GM18519 (cell line): ENCODE measurements around the gene USH2A.

Source experiments
- ATAC-seq: cut with Tn5 transposase; IDR thresholded peaks from one replicate; pipeline ENCODE4 v1.9.1; 2021; ENCODE audit warnings: mild to moderate bottlenecking, moderate library complexity; ENCODE audit not compliant: unreplicated experiment, low FRiP score

USH2A gene

DNA sequence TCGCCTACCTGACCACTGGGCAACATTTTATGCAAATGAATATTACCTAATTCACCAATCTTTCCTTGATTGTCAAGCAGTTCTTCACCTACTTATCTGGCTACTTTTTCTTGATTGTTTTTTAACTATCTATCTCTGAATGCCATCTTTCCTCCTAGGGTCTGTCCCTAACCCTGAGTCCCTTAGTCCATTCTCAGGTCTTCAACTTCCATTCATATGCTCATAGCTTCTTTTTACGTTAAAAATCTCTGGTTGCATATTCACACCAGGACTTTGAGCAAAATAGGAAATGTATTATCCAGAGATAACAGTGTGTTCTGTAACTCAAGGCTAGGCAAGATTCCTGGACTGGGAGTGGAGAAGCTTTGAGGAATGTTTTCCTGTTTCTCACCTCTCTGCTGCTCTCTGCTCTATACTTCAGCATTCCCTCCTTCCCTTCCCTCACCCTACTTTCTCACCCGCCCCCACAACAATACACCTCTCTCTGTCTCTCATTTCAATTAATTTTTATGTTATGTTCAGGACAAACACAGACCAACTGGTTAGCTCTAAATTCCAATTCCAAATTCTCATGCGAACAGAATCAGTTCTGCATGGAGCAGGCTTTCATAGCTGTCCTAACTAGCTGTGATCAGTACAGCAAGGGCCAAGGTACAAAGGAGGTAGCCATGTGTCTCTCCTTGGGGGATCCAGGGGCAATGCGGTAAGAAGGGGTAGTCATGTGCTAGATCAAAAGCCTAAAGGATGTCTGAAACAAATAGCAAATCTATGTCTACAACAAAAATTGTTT, 278.4 kb downstream of the USH2A start:
- no peak for ATAC-seq

DNA sequence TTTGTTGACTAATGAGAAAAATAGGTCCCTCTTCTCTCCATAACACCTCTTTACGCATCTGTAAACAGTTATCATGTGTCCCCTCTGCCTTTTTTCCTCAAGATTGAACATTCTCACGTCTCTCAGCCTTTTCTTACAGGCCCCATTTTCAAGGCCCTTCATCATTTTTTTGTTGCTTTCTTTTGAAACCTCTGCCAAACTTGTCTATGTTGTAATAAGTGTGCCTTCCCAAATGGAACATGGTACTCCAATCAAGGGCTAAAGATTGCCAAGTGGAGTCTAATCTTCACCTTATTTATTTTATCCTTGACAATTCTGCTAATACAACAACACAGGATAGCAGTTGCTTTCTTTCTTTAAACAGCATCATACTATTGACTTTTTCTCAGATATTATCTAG, 280.3 kb downstream of the USH2A start:
- ATAC-seq = no peak

DNA sequence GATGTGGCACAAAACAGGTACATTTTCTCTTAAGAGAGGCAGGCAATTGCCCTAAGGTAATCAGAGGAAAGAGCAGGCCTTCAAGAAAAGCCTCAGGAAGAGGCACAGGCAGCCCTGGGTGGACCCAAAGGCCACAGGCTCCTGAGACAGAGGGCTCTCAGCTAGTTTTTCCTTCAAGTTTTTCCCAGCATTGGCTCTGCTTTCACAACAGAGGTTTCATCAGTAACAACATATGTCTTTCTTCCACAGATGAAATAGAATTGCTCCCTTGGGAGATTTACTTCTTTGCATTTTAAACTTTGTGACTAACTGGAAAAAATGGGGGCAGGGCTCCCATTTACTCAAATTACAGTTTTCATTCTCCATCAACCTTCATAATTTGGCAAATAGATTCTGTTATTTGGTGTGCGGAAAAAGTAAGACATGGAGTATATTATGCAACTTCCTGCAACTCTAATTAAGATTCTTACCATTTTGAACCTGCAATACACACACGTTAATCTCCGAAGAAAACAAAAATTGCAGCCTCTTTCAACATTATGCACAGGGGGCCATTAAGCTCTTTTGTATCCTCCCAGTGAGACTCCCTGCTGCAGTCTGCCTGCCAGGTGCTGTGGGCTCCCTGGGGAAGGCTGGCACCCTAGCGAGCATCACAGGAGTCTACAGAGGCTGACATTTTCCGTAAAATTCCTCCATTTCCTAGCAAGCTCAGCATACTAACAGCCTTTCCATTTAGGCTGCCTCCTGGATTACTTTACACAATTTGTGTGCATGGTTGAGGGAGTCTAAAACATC, 282.3 kb downstream of the USH2A start:
- ATAC-seq = no peak

DNA sequence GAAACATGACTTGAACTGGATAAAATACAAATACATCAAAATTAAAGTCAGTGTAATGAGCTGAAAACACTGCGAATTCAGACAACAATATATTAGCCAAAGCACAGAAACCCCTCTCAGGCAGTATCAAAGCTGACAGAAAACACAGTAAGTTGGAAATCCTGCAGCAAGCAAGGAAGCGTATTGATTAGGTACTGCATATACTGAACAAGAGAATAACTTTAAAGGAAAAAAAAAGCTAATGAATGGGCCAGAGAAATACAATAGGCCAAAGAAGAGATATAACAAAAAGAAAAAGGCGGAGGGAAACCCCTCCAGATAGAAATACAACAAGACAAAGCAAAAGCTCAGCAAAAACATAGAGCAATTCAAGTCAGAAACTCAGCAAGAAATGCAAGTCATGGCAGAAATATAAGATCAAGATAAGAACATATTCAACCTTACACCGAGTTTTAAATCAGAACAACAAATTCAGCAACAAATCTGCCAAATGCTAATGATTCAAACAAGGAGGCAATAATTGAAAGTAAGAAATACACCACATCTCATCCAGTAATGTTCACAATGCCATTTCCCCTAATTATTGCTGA, 299.0 kb downstream of the USH2A start:
- ATAC-seq = no peak

DNA sequence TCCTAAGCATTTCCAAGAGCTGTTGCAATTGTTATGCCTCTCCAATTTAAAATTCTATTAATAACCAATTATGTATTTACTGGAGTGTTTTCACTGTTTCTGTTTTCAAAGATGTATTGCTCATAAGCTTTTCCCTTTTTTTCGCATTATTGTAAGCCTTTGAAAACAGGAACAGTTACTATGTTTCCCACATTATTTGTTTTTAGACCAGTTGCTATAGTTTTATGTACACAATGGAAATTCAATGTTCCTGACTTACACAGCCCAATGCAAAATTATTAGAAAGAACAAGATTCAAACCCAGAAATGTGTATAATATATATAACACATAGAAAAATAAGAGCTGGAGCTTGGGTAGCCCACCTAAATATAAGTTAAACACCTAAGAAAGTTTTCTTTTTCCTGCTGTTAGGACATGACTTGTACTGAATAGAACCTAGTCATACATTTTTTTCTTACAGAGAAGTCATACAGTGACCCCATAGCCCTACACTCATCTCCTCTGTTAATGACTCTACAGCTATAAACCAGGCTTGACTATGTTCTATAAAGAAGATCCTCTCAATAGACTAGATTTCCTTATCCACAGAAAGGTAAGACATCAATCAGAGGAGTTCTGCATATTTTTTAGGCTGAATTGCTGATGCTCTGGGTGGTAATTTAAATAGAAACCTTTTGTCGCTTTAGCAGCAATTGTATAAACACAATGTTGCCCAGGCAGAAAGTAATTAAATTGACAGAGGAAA, 299.6 kb downstream of the USH2A start:
- no peak for ATAC-seq

DNA sequence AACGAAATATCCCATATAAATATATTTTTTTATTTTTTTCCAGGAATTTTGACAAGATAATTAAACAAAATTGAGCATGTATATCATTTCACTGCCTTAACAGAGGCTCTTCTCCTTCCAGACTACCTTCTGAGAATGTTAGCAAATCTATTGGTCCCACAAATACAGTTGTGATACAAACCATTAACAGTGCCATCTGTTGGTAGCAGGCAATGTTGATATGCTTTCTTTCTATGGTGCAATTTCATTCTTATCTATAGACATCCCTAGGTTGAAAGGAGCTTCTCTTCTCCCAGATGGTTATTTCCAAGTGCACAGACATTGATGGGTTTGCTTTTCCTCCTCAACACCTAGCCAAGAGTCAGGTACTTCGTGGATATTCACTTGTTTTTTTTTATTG, 303.6 kb downstream of the USH2A start:
- ATAC-seq = peak; percentile 75

DNA sequence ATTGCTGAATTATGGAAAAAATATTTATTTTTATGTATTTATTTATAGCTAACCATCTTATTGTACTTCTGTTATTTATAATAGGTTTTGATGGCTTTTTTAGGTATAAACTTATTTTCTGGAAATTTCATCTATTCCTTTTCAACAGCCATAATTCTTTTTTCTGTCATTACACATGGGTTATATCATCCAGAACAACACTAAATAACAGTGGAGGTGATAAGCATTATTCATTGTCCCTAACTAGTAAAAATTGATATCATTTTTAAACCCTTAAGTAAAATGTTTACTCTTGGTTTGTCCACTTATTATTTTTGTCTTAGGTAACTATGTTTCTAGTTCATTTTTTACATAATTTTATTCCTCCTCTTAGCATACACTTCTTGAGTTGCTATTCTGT, 309.1 kb downstream of the USH2A start:
- no peak for ATAC-seq

DNA sequence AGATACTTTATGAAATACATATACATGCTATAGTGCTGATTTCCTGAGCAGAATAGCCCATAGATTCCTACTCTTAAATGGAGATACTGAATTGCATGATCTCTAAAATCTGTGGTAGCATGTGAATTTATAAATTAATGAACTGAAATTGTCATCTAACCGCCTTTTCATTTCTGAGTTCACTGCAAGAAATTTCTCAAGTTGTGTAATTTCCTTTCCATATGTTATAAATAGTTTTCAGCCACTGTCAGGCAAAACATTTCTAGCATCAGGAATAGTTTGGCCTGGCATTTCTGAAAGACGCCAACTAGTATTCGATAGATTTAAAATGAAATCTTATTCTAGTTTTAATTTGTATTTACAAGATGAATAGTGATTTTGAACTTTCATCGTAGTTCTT, 310.1 kb downstream of the USH2A start:
- ATAC-seq = no peak

DNA sequence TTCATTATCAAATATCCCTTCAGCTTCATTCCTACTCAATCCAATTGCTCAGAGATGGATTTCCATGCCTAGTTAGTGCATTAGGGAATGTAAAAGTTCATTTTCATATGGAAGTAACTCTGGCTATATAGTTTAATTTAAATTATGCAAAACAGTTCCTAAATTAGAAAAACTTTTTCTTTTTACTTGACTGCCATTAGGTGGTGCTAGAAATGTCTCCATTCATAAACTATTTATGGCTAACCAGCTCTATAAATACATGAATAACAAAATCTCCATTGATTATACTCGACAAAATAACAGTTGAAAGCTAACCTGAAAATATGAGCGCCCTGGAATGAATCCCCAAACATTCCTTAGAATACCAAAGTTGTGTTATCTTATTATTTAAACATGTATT, 311.4 kb downstream of the USH2A start:
- no peak for ATAC-seq

DNA sequence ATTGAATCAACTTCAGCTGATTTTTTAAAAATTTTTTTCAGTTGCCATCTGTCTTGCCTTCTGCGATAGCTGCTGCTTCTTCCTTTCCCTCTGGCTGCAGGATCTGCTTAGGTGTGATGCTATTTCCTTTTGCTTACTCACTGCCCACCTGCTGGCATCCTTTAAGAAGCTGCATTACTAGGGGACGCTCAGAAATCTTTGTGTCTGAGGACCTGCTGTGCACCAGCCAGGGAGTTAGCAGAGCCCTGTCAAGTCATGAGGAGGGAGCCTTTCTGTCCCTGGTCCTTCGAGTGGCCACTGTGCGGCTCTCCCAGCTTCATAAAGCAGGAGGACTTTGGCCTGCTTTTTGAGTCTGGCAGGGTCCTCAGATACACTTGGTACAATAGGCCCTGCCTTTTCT, 327.8 kb downstream of the USH2A start:
- no peak for ATAC-seq

DNA sequence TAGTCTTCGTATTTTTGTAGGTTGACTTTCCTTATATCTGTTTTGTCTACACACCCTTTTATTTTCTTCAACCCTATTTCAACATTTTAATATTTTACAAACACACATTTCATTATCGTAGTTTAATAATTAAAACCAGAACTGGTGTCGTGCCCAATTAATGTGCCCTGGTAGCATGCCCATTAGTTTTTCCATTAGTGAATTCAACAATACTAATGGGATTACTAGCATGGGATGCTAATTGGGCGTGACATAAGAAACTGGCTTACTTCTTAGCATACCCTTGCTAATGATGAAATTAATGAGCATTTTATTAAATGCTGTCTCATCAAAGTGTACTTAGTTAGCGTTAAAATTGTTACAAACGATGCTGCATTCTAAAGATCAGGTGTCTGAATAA, 332.7 kb downstream of the USH2A start:
- no peak for ATAC-seq

DNA sequence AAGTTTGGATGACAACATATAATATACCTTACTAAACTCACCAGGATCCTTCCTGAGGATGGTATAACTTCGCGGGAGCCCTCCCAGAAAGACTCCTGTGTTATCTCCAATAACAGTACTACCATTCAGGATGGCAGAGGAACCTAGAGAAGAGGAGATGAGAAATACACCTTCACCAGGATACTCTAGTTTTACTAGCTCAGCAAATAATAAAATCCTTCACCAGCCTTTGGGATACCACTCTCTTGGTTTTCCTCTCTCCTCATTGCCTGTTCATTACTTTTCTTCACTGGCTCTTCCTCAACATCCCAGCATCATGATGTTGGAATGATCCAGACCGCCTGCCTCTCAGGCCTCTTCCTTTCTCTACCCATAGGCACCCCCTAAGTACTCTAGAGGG, 336.6 kb downstream of the USH2A start:
- no peak for ATAC-seq

DNA sequence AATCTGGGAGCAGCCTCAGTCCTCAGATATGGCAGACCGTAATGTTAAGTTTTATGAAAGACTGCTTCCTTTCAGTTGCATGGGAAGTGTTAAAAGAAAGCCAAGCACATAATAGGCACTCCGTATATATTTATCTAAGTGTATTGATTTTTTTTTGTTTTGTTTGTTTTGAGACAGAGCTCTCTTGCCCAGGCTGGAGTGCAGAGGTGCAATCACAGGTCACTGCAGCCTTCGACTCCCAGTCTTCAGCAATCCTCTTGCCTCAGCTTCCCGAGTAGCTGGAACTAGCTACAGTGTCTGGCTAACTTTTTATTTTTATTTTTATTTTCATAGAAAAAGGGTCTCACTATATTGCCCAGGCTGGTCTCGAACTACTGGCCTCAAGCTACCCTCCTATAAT, 341.8 kb downstream of the USH2A start:
- ATAC-seq = no peak

DNA sequence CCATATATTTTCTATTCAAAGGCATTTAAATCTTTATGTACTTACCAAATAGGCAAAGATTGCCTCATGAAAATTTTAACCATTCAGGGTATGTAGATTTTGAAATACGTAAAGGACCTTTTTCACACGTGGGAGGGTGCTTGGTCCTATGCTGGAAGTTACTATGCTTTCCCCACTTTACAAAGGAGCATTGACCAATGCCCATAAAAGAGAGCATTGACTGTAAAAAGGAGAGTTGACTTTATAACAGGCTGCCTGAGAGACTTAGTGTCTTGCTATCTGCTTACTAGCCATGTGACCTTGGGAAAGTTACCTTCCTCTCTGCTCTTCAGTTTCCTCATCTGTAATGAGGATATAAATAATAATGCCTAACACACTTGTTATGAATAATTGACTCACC, 346.5 kb downstream of the USH2A start:
- ATAC-seq = no peak

DNA sequence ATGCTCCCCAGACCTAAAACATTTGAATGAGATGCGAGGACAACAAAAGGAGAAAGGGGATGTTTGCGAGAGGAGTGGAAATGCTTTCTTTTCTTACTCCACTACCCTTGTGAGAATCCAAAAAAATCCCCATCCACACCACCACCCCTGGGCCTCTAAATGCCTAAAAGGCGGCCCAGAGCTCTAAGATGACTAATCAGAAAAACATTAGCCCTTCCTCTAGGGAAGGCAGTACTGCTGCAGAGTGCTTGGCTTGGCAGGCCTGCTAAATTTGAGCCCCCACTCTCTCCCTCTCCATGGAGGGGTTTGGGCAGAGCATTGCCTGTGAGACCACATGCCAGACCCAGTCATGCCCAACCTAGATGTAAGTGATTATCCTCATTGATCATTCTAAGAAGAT, 347.9 kb downstream of the USH2A start:
- no peak for ATAC-seq

DNA sequence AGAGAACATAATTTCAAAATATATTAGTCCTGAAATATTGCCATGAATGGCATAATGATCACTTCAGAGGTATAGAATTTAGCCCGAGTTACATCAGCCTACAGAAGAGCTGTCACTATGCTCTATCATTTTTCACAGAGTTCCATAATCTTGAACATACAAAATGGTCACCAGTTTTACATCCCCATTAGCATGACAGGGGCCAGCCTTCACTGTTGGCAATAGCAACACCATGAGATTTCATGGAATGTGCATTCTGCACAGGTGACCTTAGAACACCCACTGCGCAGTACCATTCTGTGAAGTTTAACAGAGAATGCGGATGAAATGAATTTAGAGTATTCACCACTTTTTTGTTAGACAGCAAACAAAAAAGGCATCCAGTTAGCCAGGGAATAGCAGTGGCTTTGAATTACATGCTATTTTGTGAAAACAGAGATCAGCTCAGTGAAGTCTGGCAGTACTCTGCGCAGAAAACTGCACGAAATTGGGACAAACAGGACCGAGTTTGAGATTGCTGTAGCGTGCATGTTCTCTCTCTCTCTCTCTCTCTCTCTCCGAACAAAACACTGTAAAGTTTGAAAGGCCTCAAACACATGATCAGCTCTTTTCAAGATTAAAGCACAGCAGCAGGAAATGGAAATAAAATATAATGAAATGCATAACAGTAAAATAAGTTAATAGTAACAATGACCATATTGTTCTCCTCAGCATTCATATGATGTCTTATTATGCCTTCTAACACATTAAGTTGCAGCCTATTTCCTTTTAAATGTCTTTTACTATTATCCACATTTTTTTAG, 349.3 kb downstream of the USH2A start:
- no peak for ATAC-seq

DNA sequence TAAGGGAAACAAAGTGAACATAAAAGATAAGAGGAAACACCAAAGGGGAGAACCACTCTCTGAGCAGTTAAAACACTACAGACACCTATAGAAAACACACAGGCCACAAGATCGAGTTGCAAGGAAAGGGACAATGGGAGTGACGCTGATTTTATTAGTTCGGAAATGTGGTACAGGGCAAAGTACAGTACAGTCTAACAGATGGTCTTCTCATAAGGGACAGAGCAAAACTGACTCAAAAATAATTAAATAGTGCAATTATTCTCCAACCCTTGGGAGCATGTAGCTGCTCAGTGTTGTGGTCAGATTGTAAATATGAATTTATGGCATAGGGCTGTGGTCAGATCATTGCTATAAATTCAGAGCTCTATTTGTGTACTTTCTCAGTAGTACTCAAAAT, 352.0 kb downstream of the USH2A start:
- ATAC-seq = no peak

DNA sequence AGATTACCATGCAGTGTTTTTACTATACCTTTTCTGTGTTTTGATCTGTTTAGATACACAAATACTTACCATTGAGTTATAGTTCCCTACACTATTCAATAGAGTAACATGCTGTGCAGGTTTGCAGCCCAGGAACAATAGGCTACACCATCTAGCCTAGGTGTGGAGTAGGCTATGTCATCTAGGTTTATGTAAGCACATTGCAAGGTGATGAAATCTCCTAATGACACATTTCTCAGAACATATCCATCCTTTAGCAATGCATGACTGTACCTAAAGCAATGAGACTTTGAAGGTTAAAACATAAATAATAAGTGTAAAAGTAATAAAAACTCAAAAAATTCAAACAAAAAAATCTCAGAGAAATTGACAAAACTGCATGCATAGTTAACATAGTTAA, 358.6 kb downstream of the USH2A start:
- ATAC-seq = no peak

DNA sequence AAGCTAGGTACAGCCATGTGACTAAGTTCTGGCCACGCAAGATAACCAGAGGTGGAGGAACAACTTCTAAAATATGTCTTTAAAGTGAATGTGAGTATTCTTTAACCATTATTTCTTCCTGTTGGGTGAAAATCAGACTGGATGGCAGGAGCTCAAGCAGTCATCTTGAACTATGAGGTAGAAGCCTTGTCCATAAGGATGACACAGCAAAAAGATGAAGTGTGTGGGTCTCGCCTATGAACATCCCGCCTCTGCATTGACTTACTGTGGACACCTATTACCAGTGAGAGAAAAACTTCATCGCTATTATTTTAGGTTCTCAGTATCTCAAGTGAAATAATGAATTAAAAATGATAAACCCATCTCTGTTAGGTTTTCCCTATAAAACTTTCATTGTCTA, 365.3 kb downstream of the USH2A start:
- no peak for ATAC-seq

DNA sequence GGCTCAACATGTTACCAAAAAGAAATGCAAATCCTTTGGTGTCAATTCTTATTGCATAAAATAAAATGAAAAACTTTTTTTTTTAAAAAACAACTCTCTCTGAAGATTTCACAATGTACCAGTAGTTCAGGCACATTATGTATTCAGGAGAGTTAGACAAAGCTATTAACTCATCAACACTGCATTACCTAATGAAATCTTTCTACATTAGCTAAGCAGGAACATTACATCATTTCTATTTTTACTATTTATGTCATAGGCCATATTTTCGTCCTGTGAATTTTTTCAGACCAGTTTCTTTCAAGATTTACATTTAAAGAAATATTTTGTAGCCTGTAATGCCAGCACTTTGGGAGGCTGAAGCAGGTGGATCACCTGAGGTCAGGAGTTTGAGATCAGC, 366.2 kb downstream of the USH2A start:
- no peak for ATAC-seq
